GM18520 (cell line): ENCODE results near the gene TSC1.
"Not testable (repeated sequence)": the region's sequence is repeated elsewhere in the genome, so short reads cannot be mapped to it uniquely, and the experiment has no call there.

Source experiments
- ATAC-seq: cut with Tn5 transposase; IDR thresholded peaks from one replicate; pipeline ENCODE4 v1.9.1; 2021; ENCODE audit not compliant: unreplicated experiment

The TSC1 gene

GRCh38 chr9:132978112-132978450, 33.7 kb upstream of the TSC1 start:
- ATAC-seq, result no peak

GRCh38 chr9:132976571-132976970, 32.2 kb upstream of the TSC1 start:
- ATAC-seq, result no peak

DNA sequence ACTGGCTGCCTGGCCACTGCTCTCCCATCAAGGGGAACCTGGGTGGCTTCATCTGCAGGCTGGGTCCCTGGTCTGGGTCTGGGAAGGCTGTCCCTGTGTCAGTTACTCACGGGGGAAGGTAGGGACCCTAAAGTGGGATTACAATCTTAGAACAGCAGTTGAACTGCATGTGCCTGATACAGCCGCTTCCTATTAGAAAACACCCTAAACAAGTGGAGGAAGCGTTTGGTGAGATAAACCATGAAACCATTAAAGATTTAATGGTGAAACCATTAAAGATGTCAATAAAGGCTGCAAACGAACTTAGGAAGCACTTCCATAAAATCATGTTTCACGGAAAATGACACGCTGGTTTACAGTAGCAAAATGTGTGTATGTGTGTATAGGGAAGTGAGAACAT, 31.5 kb upstream of the TSC1 start:
- ATAC-seq, result no peak

DNA sequence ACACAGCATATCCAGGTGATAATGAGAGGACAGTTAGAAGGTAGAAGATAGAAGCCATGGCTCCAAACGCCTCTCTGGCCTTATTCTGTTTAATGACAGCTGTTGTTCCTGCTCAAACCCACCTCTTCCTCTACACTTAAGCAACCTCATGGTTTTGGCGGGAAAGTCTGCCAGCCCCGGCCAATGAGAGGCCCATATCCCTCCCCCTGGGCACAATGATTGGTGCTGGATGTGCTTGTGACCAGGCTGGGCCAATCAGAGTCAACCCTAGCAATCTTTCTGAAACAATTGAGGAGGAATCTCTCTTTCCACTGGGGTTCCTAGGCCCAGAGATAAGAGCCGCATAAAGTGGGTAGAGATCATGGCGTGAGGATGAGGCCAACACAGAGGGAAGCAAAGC, 29.3 kb upstream of the TSC1 start:
- ATAC-seq, result no peak

DNA sequence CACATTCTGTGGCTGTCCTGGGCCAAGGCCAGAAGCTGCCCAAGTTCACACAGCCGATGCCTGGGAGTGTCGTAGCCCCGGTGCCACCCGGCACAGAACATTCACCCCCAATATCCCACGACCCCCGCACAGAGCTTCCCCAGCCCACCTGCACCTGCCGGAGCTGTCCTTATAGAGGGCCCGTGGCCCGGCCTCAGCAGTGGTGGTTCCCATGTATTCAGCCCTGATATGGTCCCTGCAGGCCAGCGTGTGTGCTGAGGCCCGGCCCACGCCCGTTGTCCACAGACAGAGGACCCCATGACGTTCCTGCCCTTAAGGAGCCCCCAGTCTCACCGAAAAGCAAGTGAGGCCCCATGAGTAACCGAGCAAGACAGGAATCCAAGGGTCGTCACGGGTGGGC, 28.8 kb upstream of the TSC1 start:
- ATAC-seq, result no peak

- ATAC-seq, result no peak
Observed at GRCh38 chr9:132970324-132971062, 26.1 kb upstream of the TSC1 start.

GRCh38 chr9:132969783-132970182, 25.4 kb upstream of the TSC1 start:
- no peak for ATAC-seq

DNA sequence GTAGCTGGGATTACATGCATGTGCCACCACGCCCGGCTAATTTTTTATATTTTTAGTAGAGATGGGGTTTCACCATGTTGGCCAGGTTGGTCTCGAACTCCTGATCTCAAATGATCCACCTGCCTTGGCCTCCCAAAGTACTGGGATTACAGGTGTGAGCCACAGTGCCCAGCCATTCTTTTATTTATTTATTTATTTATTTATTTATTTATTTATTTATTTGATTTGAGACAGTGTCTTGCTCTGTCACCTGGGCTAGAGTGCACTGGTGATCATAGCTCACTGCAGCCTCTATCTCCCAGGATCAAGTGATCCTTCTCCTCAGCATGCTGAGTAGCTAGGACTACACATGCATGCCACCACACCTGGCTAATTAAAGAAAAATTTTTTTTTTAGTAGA, 23.5 kb upstream of the TSC1 start:
- not testable (repeated sequence) for ATAC-seq

GRCh38 chr9:132965478-132965877, 21.1 kb upstream of the TSC1 start:
- ATAC-seq, result no peak

DNA sequence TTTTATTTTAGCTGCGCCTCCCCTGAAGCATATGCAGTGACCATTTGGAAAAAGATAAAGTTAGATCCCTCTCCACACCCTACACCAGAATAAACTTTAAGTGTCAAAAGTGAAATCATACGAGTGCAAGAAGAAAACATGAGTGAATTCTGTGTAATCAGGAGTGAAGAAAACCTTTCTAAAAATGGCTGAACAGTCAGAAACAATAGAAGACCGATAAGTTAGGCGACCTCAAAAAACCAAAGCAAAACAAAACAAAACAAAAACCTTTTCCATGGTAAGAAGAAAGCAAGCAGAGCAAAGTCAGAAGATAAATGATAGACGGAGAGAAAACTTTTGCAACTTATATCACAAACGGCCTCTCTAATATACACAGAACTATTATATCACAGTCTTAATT, 16.6 kb upstream of the TSC1 start:
- ATAC-seq, result no peak

DNA sequence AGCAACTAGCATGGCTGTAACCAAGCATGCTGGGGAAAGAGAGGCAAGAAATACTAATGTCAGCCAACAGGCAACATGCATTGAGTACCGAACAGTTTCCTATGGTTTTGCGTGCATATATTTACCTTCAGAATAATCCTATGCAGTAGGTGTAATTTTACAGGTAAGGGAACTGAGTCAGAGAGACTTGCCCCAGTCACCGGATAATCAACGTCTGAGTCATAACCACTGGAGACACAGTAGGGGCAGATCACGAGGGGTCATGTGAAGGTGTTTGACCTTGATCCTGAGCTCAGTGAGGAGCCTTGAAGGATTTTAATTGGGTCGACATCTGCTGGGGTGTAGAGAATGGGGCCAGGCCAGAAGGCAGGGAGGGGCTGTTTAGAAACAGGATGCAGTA, 13.4 kb upstream of the TSC1 start:
- no peak for ATAC-seq

- ATAC-seq, result no peak
Observed at GRCh38 chr9:132955768-132956167, 11.4 kb upstream of the TSC1 start.

DNA sequence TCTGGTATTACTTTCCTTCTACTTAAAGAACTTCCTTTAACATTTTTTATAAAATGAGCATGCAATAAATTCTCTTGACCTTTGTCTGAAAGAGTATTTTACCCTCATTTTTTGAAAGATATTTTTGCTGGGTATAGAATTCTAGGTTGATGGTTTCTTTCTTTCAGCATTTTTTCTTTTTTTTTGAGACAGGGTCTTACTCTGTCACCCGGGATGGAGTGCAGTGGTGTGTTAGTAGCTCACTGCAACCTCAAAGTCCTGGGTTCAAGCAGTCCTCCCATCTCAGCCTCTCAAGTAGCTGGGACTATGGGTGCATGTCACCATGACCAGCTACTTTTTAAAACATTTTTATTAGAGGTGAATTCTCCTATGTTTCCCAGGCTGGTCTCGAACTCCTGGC, 10.7 kb upstream of the TSC1 start:
- no peak for ATAC-seq

DNA sequence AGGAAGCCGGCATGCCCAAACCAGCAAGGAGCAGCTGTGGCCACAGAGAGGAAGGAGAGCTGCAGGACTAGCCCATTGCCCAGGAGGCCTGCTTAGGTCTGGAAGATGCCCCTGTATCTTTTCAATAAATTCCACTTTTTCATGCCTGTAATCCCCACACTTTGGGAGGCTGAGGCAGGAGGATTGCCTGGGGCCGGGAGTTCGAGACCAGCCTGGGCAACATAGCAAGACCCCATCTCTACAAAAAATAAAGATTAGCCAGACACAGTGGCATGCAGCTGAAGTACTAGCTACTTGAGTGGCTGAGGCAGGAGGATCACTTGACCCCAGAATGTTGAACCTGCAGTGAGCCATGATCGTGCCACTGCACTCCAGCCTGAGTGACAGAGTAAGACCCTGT, 5.3 kb upstream of the TSC1 start:
- no peak for ATAC-seq

- ATAC-seq, result no peak
Observed at GRCh38 chr9:132948482-132949050, 4.2 kb upstream of the TSC1 start.

- ATAC-seq, result no peak
Observed at GRCh38 chr9:132947756-132948155, 3.3 kb upstream of the TSC1 start.

- ATAC-seq, result no peak
Observed at GRCh38 chr9:132946631-132947295, 2.3 kb upstream of the TSC1 start.

GRCh38 chr9:132946211-132946610, 1.8 kb upstream of the TSC1 start:
- no peak for ATAC-seq

GRCh38 chr9:132945186-132946130, 1.0 kb upstream of the TSC1 start:
- ATAC-seq, result peak; percentile 10

GRCh38 chr9:132943651-132944293, 644 bp downstream of the TSC1 start:
- ATAC-seq, result no peak
